ENCODE data around the gene BLOC1S4.
A peak's percentile ranks its signal among the peaks of the same experiment; 100 is the strongest.
"Not testable (repeated sequence)": the region's sequence is repeated elsewhere in the genome, so short reads cannot be mapped to it uniquely, and the experiment has no call there.

The BLOC1S4 gene

GRCh38 chr4:6742507-6742906 is 26.5 kb downstream of the BLOC1S4 start:
- DNase-seq (ENCODE audit: low read depth) = no peak

DNA sequence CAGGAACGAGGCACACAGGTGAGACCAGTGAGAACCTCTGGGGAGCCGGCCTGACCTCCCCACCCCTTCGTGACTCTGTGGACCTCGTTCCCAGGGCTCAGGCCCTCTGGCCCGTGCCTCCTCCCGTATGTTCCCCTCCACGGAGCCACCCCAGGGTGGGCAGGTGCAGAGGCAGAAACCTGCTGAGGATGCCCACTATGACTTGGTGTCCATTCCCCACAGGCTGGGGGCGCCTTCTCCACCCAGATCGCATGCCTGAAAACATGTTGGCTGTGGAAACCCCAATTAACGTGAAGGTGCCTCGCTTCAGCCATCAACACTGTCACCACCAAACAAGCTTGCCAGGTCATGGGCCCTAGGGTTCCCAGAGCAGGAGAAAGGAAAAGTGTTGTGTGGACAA is 27.0 kb downstream of the BLOC1S4 start:
- no peak for DNase-seq (ENCODE audit: low read depth)

DNA sequence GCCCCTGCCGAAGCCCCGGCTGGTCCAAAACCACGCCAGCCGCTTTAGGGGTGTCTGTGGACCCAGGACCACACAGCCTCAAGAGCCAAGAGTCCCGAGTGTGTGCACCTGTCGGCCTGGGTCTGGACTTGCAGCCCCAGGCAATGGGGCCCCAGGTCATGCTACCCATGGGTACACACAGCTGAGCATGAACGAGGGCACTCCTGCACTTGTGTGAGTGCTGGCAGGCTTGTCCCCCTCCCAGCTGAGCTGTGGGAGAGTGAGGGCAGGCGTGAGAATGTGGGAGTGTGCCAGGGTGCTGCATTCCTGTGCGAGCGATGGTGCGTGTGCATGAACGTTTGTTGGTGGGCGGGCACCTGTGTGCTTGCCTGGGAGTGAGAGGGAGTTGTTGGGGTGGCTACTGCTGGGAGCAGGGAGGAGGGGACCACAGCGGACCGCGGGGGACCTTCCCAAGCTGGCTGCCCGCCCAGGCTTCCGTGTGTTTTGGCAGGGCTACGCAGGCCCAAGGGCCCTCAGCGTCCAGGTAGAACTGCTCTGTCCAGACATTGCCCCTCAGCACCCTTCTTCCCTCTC is 30.8 kb downstream of the BLOC1S4 start:
- DNase-seq (ENCODE audit: low read depth) = no peak

DNA sequence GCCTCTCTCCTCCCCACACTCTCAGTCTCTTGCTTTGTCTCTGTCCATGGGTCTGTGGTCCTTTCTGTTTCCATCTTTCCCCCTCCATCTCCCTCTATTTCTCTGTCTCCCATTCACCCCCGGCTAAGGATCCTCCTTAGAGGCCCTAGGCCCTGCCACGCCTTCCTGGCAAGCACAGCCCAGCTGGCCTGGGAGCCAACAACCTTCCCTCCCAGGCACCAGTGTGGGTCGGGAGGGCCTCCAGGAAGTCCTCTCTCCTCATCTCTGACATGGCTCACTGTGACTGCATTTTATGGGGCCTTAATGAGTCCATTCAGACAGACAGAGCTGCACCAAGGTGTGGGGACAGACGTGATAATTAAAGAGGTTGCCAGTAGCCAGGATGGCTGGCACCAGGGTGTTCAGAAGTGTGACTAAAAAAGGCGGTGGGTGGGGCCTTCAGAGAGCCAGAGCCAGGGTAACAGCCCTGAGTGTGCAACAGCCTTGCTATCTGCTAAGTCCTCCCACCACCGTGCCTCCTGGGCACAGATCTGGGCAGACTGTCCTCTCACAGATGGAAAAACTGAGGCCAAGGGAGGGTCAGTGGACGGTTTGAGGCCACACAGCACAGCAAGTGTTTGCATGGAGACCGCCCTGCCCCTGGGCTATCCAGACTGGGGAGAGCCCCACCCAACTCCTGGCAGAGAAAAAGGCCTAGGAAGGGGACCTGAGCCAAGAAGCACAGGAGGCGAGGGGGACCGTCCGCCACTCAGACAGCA is 31.5 kb downstream of the BLOC1S4 start:
- DNase-seq (ENCODE audit: low read depth) = no peak

DNA sequence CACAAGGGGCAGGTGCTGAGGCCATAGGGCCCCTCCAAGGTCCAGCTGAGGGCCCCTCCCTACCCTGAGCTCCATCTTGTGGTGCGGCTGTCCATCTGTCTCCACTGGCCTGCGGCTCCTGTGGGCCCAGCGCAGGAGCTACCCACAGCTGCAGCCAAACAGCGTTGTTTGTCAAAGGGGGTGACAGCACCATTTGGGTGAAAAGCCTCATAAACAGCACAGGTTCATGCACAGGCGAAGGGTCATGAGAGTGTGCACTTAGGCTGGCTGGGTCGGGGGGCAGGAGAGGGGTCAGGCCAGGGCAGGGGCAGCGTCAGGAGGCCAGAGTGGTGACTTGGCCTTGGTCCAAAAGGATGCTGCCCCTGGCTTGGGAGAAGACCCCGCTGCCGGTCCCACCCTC is 32.3 kb downstream of the BLOC1S4 start:
- DNase-seq (ENCODE audit: low read depth) = no peak

DNA sequence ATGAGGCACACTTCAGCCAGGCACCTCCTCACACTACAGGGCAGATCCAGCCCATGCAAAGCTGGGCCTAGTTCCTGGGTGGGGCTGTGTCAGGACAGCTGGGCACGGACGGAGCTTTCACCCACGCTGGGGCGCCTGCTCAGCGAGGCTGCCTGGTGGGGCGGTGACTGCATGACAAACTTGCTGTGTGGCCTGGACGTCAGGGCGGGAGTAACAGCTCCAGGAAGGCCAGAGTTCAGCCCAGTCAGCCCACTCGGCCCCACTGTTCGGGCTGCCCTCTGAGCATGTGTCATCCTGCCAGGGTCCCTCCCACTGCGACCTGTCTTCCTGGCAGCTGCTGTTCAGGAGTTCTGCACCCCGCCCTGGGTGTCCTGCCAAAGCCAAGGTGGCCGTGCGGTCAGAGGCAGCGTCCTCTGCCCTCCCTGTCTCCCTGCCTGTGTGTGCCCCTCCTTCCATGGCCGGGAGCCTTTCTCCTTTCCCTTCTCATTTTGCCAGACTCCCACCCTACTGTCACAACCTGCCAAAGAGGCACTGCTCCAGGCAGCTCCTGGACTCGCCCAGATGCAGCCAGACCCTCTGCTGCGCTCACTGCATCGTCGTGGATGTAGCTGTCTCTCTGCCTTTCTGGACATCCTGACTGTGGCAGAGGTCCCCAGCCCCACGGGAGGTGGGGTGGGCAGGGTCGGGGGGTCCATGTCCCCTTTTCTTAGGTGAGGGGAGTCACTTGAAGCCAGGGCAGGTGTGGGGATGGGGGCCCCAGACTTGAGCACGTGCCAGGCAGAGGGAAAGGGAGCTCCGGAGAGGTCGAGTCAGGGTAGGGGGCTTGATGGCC is 33.6 kb downstream of the BLOC1S4 start:
- DNase-seq (ENCODE audit: low read depth) = no peak

- DNase-seq (ENCODE audit: low read depth) = no peak
Measured at GRCh38 chr4:6750286-6751221, 34.6 kb downstream of the BLOC1S4 start.

- DNase-seq (ENCODE audit: low read depth) = no peak
Measured at GRCh38 chr4:6751611-6752485, 35.9 kb downstream of the BLOC1S4 start.

DNA sequence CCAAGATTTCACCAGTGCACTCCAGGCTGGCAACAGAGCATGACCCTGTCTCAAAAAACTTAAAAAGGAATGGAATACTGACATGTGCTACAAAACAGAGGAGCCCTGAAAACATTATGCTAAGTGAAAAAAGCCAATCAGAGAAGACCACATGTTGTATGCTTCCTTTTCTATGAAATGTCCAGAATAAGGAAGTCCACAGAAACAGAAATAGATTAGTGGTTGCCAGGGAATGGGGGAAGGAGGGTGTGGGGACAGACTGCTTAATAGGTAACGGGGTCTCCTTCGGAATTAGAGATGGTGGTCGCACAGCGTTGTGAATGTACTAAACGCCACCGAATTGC is 36.5 kb downstream of the BLOC1S4 start:
- no peak for DNase-seq (ENCODE audit: low read depth)

GRCh38 chr4:6753103-6753560 is 37.2 kb downstream of the BLOC1S4 start:
- DNase-seq (ENCODE audit: low read depth) = no peak

- DNase-seq (ENCODE audit: low read depth) = no peak
Measured at GRCh38 chr4:6753891-6754290, 37.9 kb downstream of the BLOC1S4 start.

DNA sequence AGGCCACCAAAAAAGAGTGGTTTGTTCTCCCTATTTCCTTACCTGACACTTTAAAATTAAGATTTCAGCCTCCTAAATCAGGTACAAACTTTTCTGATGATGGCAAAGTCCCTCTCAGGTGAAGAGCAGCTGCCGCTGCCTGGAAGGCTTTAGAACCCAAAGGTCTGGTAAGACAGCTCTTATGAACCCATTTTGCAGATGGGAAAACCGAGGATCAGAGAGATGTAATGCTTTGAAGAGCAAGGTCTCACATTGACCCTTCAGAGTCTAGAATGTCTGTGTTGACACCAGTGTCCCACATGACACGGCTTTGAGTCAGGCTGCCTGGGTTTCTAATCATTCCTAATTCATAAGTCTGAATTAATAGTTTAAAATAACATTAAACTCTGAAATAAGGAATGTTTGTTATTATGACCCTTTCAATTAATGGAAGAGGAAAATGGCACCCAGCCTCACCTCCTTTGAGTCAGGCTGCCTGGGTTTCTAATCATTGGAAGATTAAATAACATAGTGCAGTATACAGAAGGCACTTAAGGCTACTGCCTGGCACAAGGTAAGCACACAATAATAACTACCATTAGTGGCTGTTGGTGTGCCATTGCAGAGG is 38.6 kb downstream of the BLOC1S4 start:
- DNase-seq (ENCODE audit: low read depth) = no peak

GRCh38 chr4:6755088-6755753 is 39.2 kb downstream of the BLOC1S4 start:
- DNase-seq (ENCODE audit: low read depth) = no peak

- DNase-seq (ENCODE audit: low read depth) = not testable (repeated sequence)
Measured at GRCh38 chr4:6756345-6756744, 40.4 kb downstream of the BLOC1S4 start.

- DNase-seq (ENCODE audit: low read depth) = no peak
Measured at GRCh38 chr4:6758728-6759127, 42.8 kb downstream of the BLOC1S4 start.

- DNase-seq (ENCODE audit: low read depth) = no peak
Measured at GRCh38 chr4:6760865-6761264, 44.9 kb downstream of the BLOC1S4 start.

- peak; percentile 14 for DNase-seq (ENCODE audit: low read depth)
Measured at GRCh38 chr4:6761649-6762615, 46.0 kb downstream of the BLOC1S4 start.

- no peak for DNase-seq (ENCODE audit: low read depth)
Measured at GRCh38 chr4:6763330-6763851, 47.4 kb downstream of the BLOC1S4 start.
